Measurements from ENCODE around the gene TRIO. TPM values are rescaled to one million over a fixed set of nuclear protein-coding genes. Genes with fewer than 3 reads are reported as not detected.

The TRIO gene
- total and polyA plus RNA-seq, 4 experiments from 2014 or later: 0.09 to 11.5 (median 9.7) TPM; not detected in 1

GRCh38 chr5:14264605-14265316, 121.6 kb downstream of the TRIO start:
- peaks cover 1 to 11% (median 7%) of the 10 kb centered on the region in 4 donors for H3K4me1 Mint-ChIP-seq
- ChIA-PET CTCF (ENCODE audit: partially characterized antibody) (no interaction called here), POLR2A (ENCODE audit: partially characterized antibody) (no interaction called here)
- Histone ChIP-seq H3K9me3 (ENCODE audit: control insufficient read depth in 1 of 2, low read length in 2 of 2) (no peaks in the 10 kb centered on the region), H3K27ac (ENCODE audit: low read depth, low read length) (no peak overlapping the region), H3K4me3 (ENCODE audit: low read length in 2 of 2) (no peak overlapping the region), H3K4me1 (ENCODE audit: insufficient read depth, low read length) (peaks cover 7% of the 10 kb centered on the region), H3K36me3 (ENCODE audit: insufficient read depth, low read length) (no peaks in the 10 kb centered on the region), H3K27me3 (ENCODE audit: insufficient read depth, low read length) (no peaks in the 10 kb centered on the region)
- intact Hi-C loops (cut with micrococcal nuclease): no loop called here
- peak; percentile 29 to 54 (median 38) for DNase-seq
- peak overlapping the region in 1 of 7 donors; percentile 31 for H3K27ac Mint-ChIP-seq
- peak overlapping the region in 7 of 8 donors; percentile 47 to 63 (median 54) for H3K4me3 Mint-ChIP-seq
- H3K27me3 Mint-ChIP-seq: peaks cover 10 to 29% of the 10 kb centered on the region in 2 donors
- H3K36me3 Mint-ChIP-seq: no peaks in the 10 kb centered on the region
- H3K9me3 Mint-ChIP-seq: no peaks in the 10 kb centered on the region

GRCh38 chr5:14265570-14265969, 122.4 kb downstream of the TRIO start:
- intact Hi-C loops (cut with micrococcal nuclease): no loop called here
- H3K27me3 Mint-ChIP-seq: peaks cover 10 to 29% of the 10 kb centered on the region in 2 donors
- Histone ChIP-seq H3K36me3 (ENCODE audit: insufficient read depth, low read length) (no peaks in the 10 kb centered on the region), H3K4me1 (ENCODE audit: insufficient read depth, low read length) (peaks cover 7% of the 10 kb centered on the region), H3K27me3 (ENCODE audit: insufficient read depth, low read length) (no peaks in the 10 kb centered on the region), H3K27ac (ENCODE audit: low read depth, low read length) (no peak overlapping the region), H3K4me3 (ENCODE audit: low read length in 2 of 2) (no peak overlapping the region), H3K9me3 (ENCODE audit: control insufficient read depth in 1 of 2, low read length in 2 of 2) (no peaks in the 10 kb centered on the region)
- CTCF ChIA-PET (ENCODE audit: partially characterized antibody): no interaction called here
- POLR2A ChIA-PET (ENCODE audit: partially characterized antibody): no interaction called here
- H3K4me1 Mint-ChIP-seq: peaks cover 1 to 11% (median 7%) of the 10 kb centered on the region in 4 donors
- H3K9me3 Mint-ChIP-seq: no peaks in the 10 kb centered on the region
- no peak for DNase-seq
- no peak overlapping the region for H3K27ac Mint-ChIP-seq
- no peaks in the 10 kb centered on the region for H3K36me3 Mint-ChIP-seq
- H3K4me3 Mint-ChIP-seq: peak overlapping the region in 1 of 8 donors; percentile 28

GRCh38 chr5:14266171-14266570, 123.0 kb downstream of the TRIO start:
- CTCF ChIA-PET (ENCODE audit: partially characterized antibody): no interaction called here
- no peak for DNase-seq
- no peaks in the 10 kb centered on the region for H3K27me3 ChIP-seq (ENCODE audit: insufficient read depth, low read length)
- H3K27ac Mint-ChIP-seq: no peak overlapping the region
- POLR2A ChIA-PET (ENCODE audit: partially characterized antibody): no interaction called here
- H3K27ac ChIP-seq (ENCODE audit: low read depth, low read length): no peak overlapping the region
- H3K4me3 Mint-ChIP-seq: no peak overlapping the region
- H3K9me3 ChIP-seq (ENCODE audit: control insufficient read depth in 1 of 2, low read length in 2 of 2): no peaks in the 10 kb centered on the region
- H3K4me3 ChIP-seq (ENCODE audit: low read length in 2 of 2): no peak overlapping the region
- no peaks in the 10 kb centered on the region for H3K9me3 Mint-ChIP-seq
- H3K4me1 ChIP-seq (ENCODE audit: insufficient read depth, low read length): peaks cover 7% of the 10 kb centered on the region
- no peaks in the 10 kb centered on the region for H3K36me3 ChIP-seq (ENCODE audit: insufficient read depth, low read length)
- no peaks in the 10 kb centered on the region for H3K36me3 Mint-ChIP-seq
- peaks cover 10 to 29% of the 10 kb centered on the region in 2 donors for H3K27me3 Mint-ChIP-seq
- intact Hi-C loops (cut with micrococcal nuclease): no loop called here
- H3K4me1 Mint-ChIP-seq: peaks cover 1 to 11% (median 7%) of the 10 kb centered on the region in 4 donors

GRCh38 chr5:14266686-14267085, 123.5 kb downstream of the TRIO start:
- intact Hi-C loops (cut with micrococcal nuclease): no loop called here
- no peak overlapping the region for H3K27ac ChIP-seq (ENCODE audit: low read depth, low read length)
- H3K27me3 ChIP-seq (ENCODE audit: insufficient read depth, low read length): no peaks in the 10 kb centered on the region
- H3K36me3 Mint-ChIP-seq: no peaks in the 10 kb centered on the region
- no peaks in the 10 kb centered on the region for H3K9me3 ChIP-seq (ENCODE audit: control insufficient read depth in 1 of 2, low read length in 2 of 2)
- no peak overlapping the region for H3K4me3 Mint-ChIP-seq
- H3K4me1 Mint-ChIP-seq: peaks cover 1 to 11% (median 7%) of the 10 kb centered on the region in 4 donors
- H3K27ac Mint-ChIP-seq: no peak overlapping the region
- POLR2A ChIA-PET (ENCODE audit: partially characterized antibody): no interaction called here
- CTCF ChIA-PET (ENCODE audit: partially characterized antibody): no interaction called here
- peaks cover 10 to 29% of the 10 kb centered on the region in 2 donors for H3K27me3 Mint-ChIP-seq
- DNase-seq: no peak
- H3K9me3 Mint-ChIP-seq: no peaks in the 10 kb centered on the region
- H3K4me1 ChIP-seq (ENCODE audit: insufficient read depth, low read length): peaks cover 7% of the 10 kb centered on the region
- no peaks in the 10 kb centered on the region for H3K36me3 ChIP-seq (ENCODE audit: insufficient read depth, low read length)
- no peak overlapping the region for H3K4me3 ChIP-seq (ENCODE audit: low read length in 2 of 2)

- intact Hi-C loops (cut with micrococcal nuclease): no loop called here
- Mint-ChIP-seq H3K36me3 (no peaks in the 10 kb centered on the region), H3K9me3 (no peaks in the 10 kb centered on the region), H3K27me3 (peaks cover 10 to 31% of the 10 kb centered on the region in 2 donors), H3K4me3 (no peak overlapping the region), H3K27ac (no peak overlapping the region), H3K4me1 (peaks cover 1 to 11% (median 7%) of the 10 kb centered on the region in 4 donors)
- Histone ChIP-seq H3K36me3 (ENCODE audit: insufficient read depth, low read length) (no peaks in the 10 kb centered on the region), H3K4me1 (ENCODE audit: insufficient read depth, low read length) (peaks cover 7% of the 10 kb centered on the region), H3K9me3 (ENCODE audit: control insufficient read depth in 1 of 2, low read length in 2 of 2) (no peaks in the 10 kb centered on the region), H3K27me3 (ENCODE audit: insufficient read depth, low read length) (no peaks in the 10 kb centered on the region), H3K27ac (ENCODE audit: low read depth, low read length) (no peak overlapping the region), H3K4me3 (ENCODE audit: low read length in 2 of 2) (no peak overlapping the region)
- ChIA-PET POLR2A (ENCODE audit: partially characterized antibody) (no interaction called here), CTCF (ENCODE audit: partially characterized antibody) (no interaction called here)
- no peak for DNase-seq
Observed at GRCh38 chr5:14267166-14267838, 124.2 kb downstream of the TRIO start.

DNA sequence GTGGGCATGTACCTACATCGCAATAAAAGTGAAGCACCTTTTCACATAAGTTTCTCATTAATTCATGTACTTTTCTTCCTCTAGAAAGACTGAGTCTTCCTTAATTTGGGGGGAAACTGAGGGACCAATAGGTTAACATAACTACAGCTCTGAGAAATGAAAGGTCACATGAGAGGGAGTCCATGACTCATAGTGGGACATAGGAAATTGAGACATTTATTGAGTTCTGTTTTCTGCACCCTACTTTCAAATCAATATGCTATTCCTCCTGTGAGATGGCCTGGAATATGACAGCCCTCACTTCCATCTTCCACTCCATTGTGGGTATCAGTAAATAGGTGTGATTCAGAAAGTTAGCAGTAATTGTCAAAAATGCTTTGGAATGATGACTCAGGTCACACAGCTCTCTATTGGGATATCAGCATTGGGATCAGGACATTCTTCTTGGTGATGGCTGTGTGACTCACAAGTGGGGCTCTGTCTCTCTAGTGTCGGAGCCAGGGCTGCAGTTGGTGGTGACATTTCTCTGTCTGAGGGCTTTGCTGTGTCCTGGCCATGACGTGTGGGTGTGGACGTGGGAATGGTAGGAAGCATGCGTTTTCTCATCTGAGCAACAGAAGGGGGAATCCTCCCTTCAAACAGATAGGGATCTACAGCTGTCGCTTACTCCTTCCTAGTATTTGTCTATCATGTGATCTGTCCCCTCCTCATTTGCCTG, 125.0 kb downstream of the TRIO start:
- Histone ChIP-seq H3K4me3 (ENCODE audit: low read length in 2 of 2) (no peak overlapping the region), H3K27me3 (ENCODE audit: insufficient read depth, low read length) (no peaks in the 10 kb centered on the region), H3K9me3 (ENCODE audit: control insufficient read depth in 1 of 2, low read length in 2 of 2) (no peaks in the 10 kb centered on the region), H3K27ac (ENCODE audit: low read depth, low read length) (no peak overlapping the region), H3K36me3 (ENCODE audit: insufficient read depth, low read length) (no peaks in the 10 kb centered on the region), H3K4me1 (ENCODE audit: insufficient read depth, low read length) (peaks cover 7% of the 10 kb centered on the region)
- no peak for DNase-seq
- no peaks in the 10 kb centered on the region for H3K9me3 Mint-ChIP-seq
- no peak overlapping the region for H3K4me3 Mint-ChIP-seq
- no peaks in the 10 kb centered on the region for H3K36me3 Mint-ChIP-seq
- peaks cover 8 to 31% of the 10 kb centered on the region in 2 donors for H3K27me3 Mint-ChIP-seq
- peaks cover 1 to 11% (median 7%) of the 10 kb centered on the region in 4 donors for H3K4me1 Mint-ChIP-seq
- intact Hi-C loops (cut with micrococcal nuclease): no loop called here
- ChIA-PET POLR2A (ENCODE audit: partially characterized antibody) (no interaction called here), CTCF (ENCODE audit: partially characterized antibody) (no interaction called here)
- no peak overlapping the region for H3K27ac Mint-ChIP-seq

DNA sequence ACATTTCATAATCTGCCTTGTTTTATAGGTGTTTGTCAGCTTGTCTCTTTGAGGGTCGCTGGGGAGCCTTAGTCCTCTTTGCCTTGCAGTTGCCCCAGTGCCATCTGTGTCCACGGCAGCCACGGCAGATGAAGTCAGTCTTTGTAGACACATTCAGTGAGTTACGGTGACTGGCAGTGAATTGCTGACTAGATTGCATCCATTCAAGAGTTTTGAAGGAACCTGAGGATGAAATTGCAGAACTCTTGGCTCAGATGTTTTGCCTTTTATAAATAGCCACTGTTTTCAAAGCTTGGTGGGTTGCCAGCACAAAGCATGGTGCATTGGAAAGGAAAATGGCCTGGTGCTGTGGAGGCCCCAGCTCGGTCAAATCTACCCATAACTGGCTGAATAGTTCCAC, 125.6 kb downstream of the TRIO start:
- Histone ChIP-seq H3K4me3 (ENCODE audit: low read length in 2 of 2) (no peak overlapping the region), H3K4me1 (ENCODE audit: insufficient read depth, low read length) (peaks cover 7% of the 10 kb centered on the region), H3K27ac (ENCODE audit: low read depth, low read length) (no peak overlapping the region), H3K27me3 (ENCODE audit: insufficient read depth, low read length) (no peaks in the 10 kb centered on the region), H3K36me3 (ENCODE audit: insufficient read depth, low read length) (no peaks in the 10 kb centered on the region), H3K9me3 (ENCODE audit: control insufficient read depth in 1 of 2, low read length in 2 of 2) (no peaks in the 10 kb centered on the region)
- Mint-ChIP-seq H3K4me1 (peaks cover 1 to 11% (median 7%) of the 10 kb centered on the region in 4 donors), H3K36me3 (no peaks in the 10 kb centered on the region), H3K9me3 (no peaks in the 10 kb centered on the region), H3K27ac (no peak overlapping the region), H3K4me3 (no peak overlapping the region), H3K27me3 (peaks cover 8 to 28% of the 10 kb centered on the region in 2 donors)
- DNase-seq: no peak
- CTCF ChIA-PET (ENCODE audit: partially characterized antibody): no interaction called here
- intact Hi-C loops (cut with micrococcal nuclease): no loop called here
- POLR2A ChIA-PET (ENCODE audit: partially characterized antibody): no interaction called here

All from CD4-positive, alpha-beta memory T cell (primary cell).